GM21825 (cell line): ENCODE data around the gene SMG6.
"Not testable (repeated sequence)": the region's sequence is repeated elsewhere in the genome, so short reads cannot be mapped to it uniquely, and the experiment has no call there.

Experiments
- ATAC-seq: cut with Tn5 transposase; IDR thresholded peaks from one replicate; pipeline ENCODE4 v1.9.1; 2021; ENCODE audit warnings: mild to moderate bottlenecking, moderate library complexity; ENCODE audit not compliant: unreplicated experiment

SMG6 gene

GRCh38 chr17:2018716-2019510, 284.7 kb downstream of the SMG6 start:
- ATAC-seq: no peak

- no peak for ATAC-seq
Measured at GRCh38 chr17:2017274-2017941, 286.2 kb downstream of the SMG6 start.

- ATAC-seq: no peak
Measured at GRCh38 chr17:2016494-2016893, 287.1 kb downstream of the SMG6 start.

GRCh38 chr17:2015314-2015713, 288.3 kb downstream of the SMG6 start:
- ATAC-seq: no peak

- no peak for ATAC-seq
Measured at GRCh38 chr17:2013994-2014317, 289.6 kb downstream of the SMG6 start.

GRCh38 chr17:2013220-2013993, 290.2 kb downstream of the SMG6 start:
- not testable (repeated sequence) for ATAC-seq

- no peak for ATAC-seq
Measured at GRCh38 chr17:2012499-2012898, 291.1 kb downstream of the SMG6 start.

GRCh38 chr17:2011411-2012371, 291.9 kb downstream of the SMG6 start:
- no peak for ATAC-seq
